Astrocyte (in vitro differentiated cells and primary cell): ENCODE measurements around the gene IL24. TPM values are rescaled to one million over a fixed set of nuclear protein-coding genes. Genes with fewer than 3 reads are reported as not detected.

Experiments used
- DNase-seq: peaks from one replicate; pipeline ENCODE4 v3.0.0-alpha.2; 2010; ENCODE audit warnings: low read depth
- FAIRE-seq: peaks from 2 replicates; lab custom pipeline; 2011; peaks lifted over from hg19 to GRCh38; lab: Jason Lieb, UNC
- H2AFZ ChIP-seq: 2 replicates; pipeline ENCODE4 v1.6.0; 2012; ENCODE audit warnings: low read depth, low read length, inconsistent platforms
- H3K27ac ChIP-seq: 2 replicates; pipeline ENCODE4 v1.5.1; 2011; ENCODE audit warnings: low read depth, low read length, inconsistent platforms
- H3K27me3 ChIP-seq: 2 replicates; pipeline ENCODE4 v1.6.0; 2011; ENCODE audit warnings: low read length, inconsistent platforms; ENCODE audit not compliant: insufficient read depth
- H3K36me3 ChIP-seq: 2 replicates; pipeline ENCODE4 v1.5.1; 2011; ENCODE audit warnings: low read length, inconsistent platforms; ENCODE audit not compliant: insufficient read depth
- H3K4me1 ChIP-seq: 2 replicates; pipeline ENCODE4 v1.5.1; 2011; ENCODE audit warnings: low read length, inconsistent platforms; ENCODE audit not compliant: insufficient read depth
- H3K4me2 ChIP-seq: 2 replicates; pipeline ENCODE4 v1.6.0; 2012; ENCODE audit warnings: low read length, inconsistent platforms
- H3K4me3 ChIP-seq: 2 replicates; pipeline ENCODE4 v1.5.1; 2011; ENCODE audit warnings: low read depth, mild to moderate bottlenecking, low read length, inconsistent platforms; ENCODE audit not compliant: insufficient read depth
- H3K79me2 ChIP-seq: 2 replicates; pipeline ENCODE4 v1.6.0; 2012; ENCODE audit warnings: mild to moderate bottlenecking, low read length, inconsistent platforms; ENCODE audit not compliant: insufficient read depth
- H3K9ac ChIP-seq: 2 replicates; pipeline ENCODE4 v1.6.0; 2012; ENCODE audit warnings: mild to moderate bottlenecking, low read length, inconsistent platforms
- H3K9me3 ChIP-seq: 2 replicates; pipeline ENCODE4 v1.5.1; 2012; ENCODE audit warnings: low read depth, mild to moderate bottlenecking, low read length, inconsistent platforms; ENCODE audit not compliant: insufficient read depth
- H4K20me1 ChIP-seq: 2 replicates; pipeline ENCODE4 v1.6.0; 2012; ENCODE audit warnings: low read length, inconsistent platforms; ENCODE audit not compliant: insufficient read depth
- H3K27ac Mint-ChIP-seq: one replicate; pipeline ENCODE4 v1.8.0; 2021; ENCODE audit warnings: mild to moderate bottlenecking, mixed read lengths; ENCODE audit not compliant: unreplicated experiment
- H3K27me3 Mint-ChIP-seq: one replicate; pipeline ENCODE4 v1.8.0; 2021; ENCODE audit warnings: low read depth, mixed read lengths; ENCODE audit not compliant: unreplicated experiment
- H3K36me3 Mint-ChIP-seq: one replicate; pipeline ENCODE4 v1.8.0; 2021; ENCODE audit warnings: low read depth, mixed read lengths; ENCODE audit not compliant: unreplicated experiment
- H3K4me1 Mint-ChIP-seq: one replicate; pipeline ENCODE4 v1.8.0; 2021; ENCODE audit warnings: low read depth, mixed read lengths; ENCODE audit not compliant: unreplicated experiment
- H3K4me3 Mint-ChIP-seq: one replicate; pipeline ENCODE4 v1.8.0; 2021; ENCODE audit warnings: mild to moderate bottlenecking, moderate library complexity, mixed read lengths; ENCODE audit not compliant: unreplicated experiment
- H3K9me3 Mint-ChIP-seq: one replicate; pipeline ENCODE4 v1.8.0; 2021; ENCODE audit warnings: mild to moderate bottlenecking, mixed read lengths; ENCODE audit not compliant: unreplicated experiment
- CTCF ChIP-seq: IDR thresholded peaks from 2 replicates; pipeline ENCODE4 v1.5.1; 2011; ENCODE audit warnings: low read depth, mild to moderate bottlenecking, inconsistent platforms, low read length, moderate library complexity; ENCODE audit not compliant: insufficient read depth
- EZH2 ChIP-seq: IDR thresholded peaks from 2 replicates; pipeline ENCODE4 v1.6.1; 2012; ENCODE audit warnings: mild to moderate bottlenecking, low read length, inconsistent platforms; ENCODE audit not compliant: insufficient read depth
- total RNA-seq: library from RNA; stranded (reverse); gene quantifications from 2 replicates; pipeline ENCODE4 v1.2.1, GENCODE V29; 2021

The IL24 gene
- total RNA-seq, 1 donor from 2014 or later: not detected

- Mint-ChIP-seq H3K27ac (no peak overlapping the region), H3K4me1 (no peaks in the 10 kb centered on the region), H3K36me3 (no peaks in the 10 kb centered on the region), H3K9me3 (peaks cover 11% of the 10 kb centered on the region), H3K4me3 (no peak overlapping the region), H3K27me3 (peaks cover 17% of the 10 kb centered on the region)
- FAIRE-seq: no peak
- Histone ChIP-seq H3K27ac (no peak overlapping the region), H3K79me2 (no peaks in the 10 kb centered on the region), H3K36me3 (no peaks in the 10 kb centered on the region), H3K9ac (no peak overlapping the region), H3K27me3 (peaks cover 15% of the 10 kb centered on the region), H3K4me3 (no peak overlapping the region), H4K20me1 (no peaks in the 10 kb centered on the region), H3K4me1 (no peaks in the 10 kb centered on the region), H2AFZ (no peak overlapping the region), H3K4me2 (no peak overlapping the region), H3K9me3 (no peaks in the 10 kb centered on the region)
- no peak for TF ChIP-seq EZH2
- TF ChIP-seq CTCF: no peak
- DNase-seq: peak; percentile 39
Measured at GRCh38 chr1:206854401-206855129, 42.7 kb upstream of the IL24 start.

GRCh38 chr1:206855859-206856258 is 41.4 kb upstream of the IL24 start:
- Histone ChIP-seq H3K79me2 (no peaks in the 10 kb centered on the region), H4K20me1 (no peaks in the 10 kb centered on the region), H2AFZ (no peak overlapping the region), H3K4me3 (no peak overlapping the region), H3K36me3 (no peaks in the 10 kb centered on the region), H3K27me3 (peaks cover 18% of the 10 kb centered on the region), H3K9me3 (no peaks in the 10 kb centered on the region), H3K4me1 (no peaks in the 10 kb centered on the region), H3K27ac (no peak overlapping the region), H3K4me2 (no peak overlapping the region), H3K9ac (no peak overlapping the region)
- TF ChIP-seq CTCF (no peak), EZH2 (no peak)
- peaks cover 26% of the 10 kb centered on the region for H3K27me3 Mint-ChIP-seq
- H3K27ac Mint-ChIP-seq: no peak overlapping the region
- no peaks in the 10 kb centered on the region for H3K4me1 Mint-ChIP-seq
- DNase-seq: no peak
- H3K9me3 Mint-ChIP-seq: peaks cover 11% of the 10 kb centered on the region
- FAIRE-seq: no peak
- no peaks in the 10 kb centered on the region for H3K36me3 Mint-ChIP-seq
- no peak overlapping the region for H3K4me3 Mint-ChIP-seq
